Frontal cortex (tissue), 4 donors: ENCODE data around the gene E4F1. TPM values are rescaled to one million over a fixed set of nuclear protein-coding genes. Genes with fewer than 3 reads are reported as not detected.

ENCODE experiments used
- DNase-seq, 2 donors: peaks; one replicate each; pipeline ENCODE4 v3.0.0; 2012; ENCODE audit warnings: low spot score in 2 of 2
- FAIRE-seq: peaks from 2 replicates; lab custom pipeline; 2012; peaks lifted over from hg19 to GRCh38; lab: Jason Lieb, UNC
- small RNA-seq: library from RNA; depleted of rRNA; stranded (forward); fragments of <200 nt; gene quantifications from one replicate; pipeline ENCODE3, GENCODE V24; 2014
- total RNA-seq: library from RNA; depleted of rRNA; stranded (reverse); fragments of >200 nt; gene quantifications from one replicate; pipeline ENCODE4 v1.2.3, GENCODE V29; 2014
- donor health status: control.
- donor health status: control.
- donor health status: control.

The E4F1 gene
- total RNA-seq, 1 donor from 2014 or later, result 27.3 TPM

- DNase-seq, result no peak
- no peak for FAIRE-seq
Observed at GRCh38 chr16:2282866-2283555, 59.6 kb downstream of the E4F1 start.

DNA sequence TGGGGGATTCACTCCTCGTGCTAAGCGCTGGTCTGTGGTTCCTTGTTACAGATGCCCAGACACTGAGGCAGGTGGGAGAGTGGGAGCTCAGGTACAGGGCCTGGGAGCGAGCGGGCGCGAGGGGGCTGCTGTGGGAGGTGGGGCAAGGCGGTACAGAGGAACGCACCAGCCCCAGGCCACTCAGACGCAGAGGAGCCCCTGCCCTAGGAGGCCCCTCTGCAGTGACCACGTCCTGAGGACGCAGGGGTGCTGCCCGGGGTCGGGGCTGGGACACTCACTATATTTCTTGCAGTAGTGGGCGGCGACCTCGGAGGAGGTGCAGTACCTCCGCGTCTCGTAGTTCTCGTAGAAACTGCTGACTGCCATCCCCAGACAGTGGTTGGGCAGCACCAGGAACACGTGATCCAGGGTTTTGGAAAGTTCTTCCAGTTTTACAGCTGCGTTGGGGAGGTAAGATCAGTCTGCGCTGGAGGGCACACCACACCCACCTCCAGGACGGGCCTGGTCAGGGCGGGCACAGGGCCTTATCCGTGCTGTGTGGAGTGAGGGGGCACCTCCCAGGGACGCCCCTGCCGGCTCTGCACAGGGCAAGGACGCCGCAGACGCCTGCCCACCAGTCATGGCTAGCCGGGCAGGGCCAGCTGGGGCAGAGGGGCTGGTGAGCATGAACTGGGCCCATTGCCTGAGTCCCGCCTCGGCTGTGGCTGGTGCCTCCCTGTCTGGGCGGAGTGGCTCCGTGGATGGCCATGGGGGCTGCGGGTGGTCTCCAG, 60.8 kb downstream of the E4F1 start:
- no peak for FAIRE-seq
- no peak for DNase-seq

DNA sequence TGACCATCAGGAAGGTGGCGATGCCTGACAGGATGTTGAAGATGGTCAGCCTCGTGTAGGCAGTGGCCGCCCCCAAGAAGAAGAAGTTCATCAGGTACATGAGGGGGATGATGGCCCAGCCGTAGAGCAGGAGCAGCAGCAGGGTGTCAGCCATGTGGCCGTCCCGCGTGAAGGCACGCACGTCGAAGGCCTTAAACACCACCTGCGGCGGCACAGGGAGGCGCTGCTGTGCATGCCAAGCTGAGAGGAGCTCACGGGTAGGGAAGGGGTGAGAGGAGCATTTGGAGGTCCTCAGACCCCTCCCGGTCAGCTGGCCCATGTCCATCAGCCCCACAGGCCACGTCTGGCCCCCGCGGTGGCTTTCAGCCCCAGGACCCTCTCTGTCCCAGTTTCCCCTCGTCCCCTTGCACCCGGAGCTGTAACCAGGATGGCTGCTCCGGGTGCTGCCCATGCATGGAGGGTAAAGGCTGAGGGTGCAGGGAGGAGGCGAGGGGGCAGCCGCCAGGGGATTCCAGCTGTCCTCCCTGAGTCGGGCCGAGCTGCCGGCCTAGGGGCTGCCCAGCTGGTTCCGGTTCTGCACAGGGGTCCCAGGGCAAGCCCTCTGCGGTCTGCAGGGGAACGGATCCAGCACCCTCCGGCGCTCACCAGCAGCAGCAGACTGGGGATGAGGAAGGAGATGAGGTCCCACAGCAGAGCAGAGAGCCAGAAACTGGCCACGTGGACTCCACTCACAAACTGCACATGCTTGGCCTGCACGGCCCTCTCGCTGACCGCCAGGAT, 61.6 kb downstream of the E4F1 start:
- no peak for DNase-seq
- no peak for FAIRE-seq

Small RNA genes lying within 50 kb of the gene (small RNA-seq; reads per million reads assigned to genes)
- not detected for gene MIR3677
- gene MIR4717, result not detected

Other genes with a start within 250 kb of the E4F1 start
- 1.2 TPM for gene NOXO1, start 242.1 kb upstream of the E4F1 start, total RNA-seq
- 12.6 TPM for gene GFER, start 239.4 kb upstream of the E4F1 start, total RNA-seq
- gene SYNGR3, start 233.6 kb upstream of the E4F1 start, total RNA-seq, result 71.3 TPM
- 5.7 TPM for gene ZNF598, start 213.8 kb upstream of the E4F1 start, total RNA-seq
- not detected for gene NPW, start 203.8 kb upstream of the E4F1 start, total RNA-seq
- 13.5 TPM for gene NHERF2, start 196.7 kb upstream of the E4F1 start, total RNA-seq
- gene NTHL1, start 175.8 kb upstream of the E4F1 start, total RNA-seq, result 33.4 TPM
- 39.5 TPM for gene TSC2, start 175.6 kb upstream of the E4F1 start, total RNA-seq
- 58.3 TPM for gene PKD1, start 87.7 kb upstream of the E4F1 start, total RNA-seq
- 4.1 TPM for gene RAB26, start 75.0 kb upstream of the E4F1 start, total RNA-seq
- gene TRAF7, start 67.8 kb upstream of the E4F1 start, total RNA-seq, result 25.7 TPM
- 15.9 TPM for gene CASKIN1, start 27.0 kb upstream of the E4F1 start, total RNA-seq
- gene MLST8, start 18.1 kb upstream of the E4F1 start, total RNA-seq, result 6.9 TPM
- 4.5 TPM for gene BRICD5, start 12.7 kb upstream of the E4F1 start, total RNA-seq
- gene PGP, start 8.8 kb upstream of the E4F1 start, total RNA-seq, result 10.2 TPM
- gene DNASE1L2, start 12.9 kb downstream of the E4F1 start, total RNA-seq, result 2.4 TPM
- gene ECI1, start 28.0 kb downstream of the E4F1 start, total RNA-seq, result 10.2 TPM
- gene RNPS1, start 44.5 kb downstream of the E4F1 start, total RNA-seq, result 81.1 TPM
- 36.3 TPM for gene ABCA3, start 117.1 kb downstream of the E4F1 start, total RNA-seq
- 12.6 TPM for gene CCNF, start 205.9 kb downstream of the E4F1 start, total RNA-seq
- gene TEDC2, start 236.5 kb downstream of the E4F1 start, total RNA-seq, result 7.7 TPM
- gene NTN3, start 247.7 kb downstream of the E4F1 start, total RNA-seq, result 3.3 TPM